ENCODE measurements around the gene KRT5.

Gene KRT5

GRCh38 chr12:52535574-52535973 is 15.4 kb upstream of the KRT5 start:
- DNase-seq: no peak

- DNase-seq: no peak
Observed at GRCh38 chr12:52534482-52534881, 14.3 kb upstream of the KRT5 start.

- no peak for DNase-seq
Observed at GRCh38 chr12:52533686-52534470, 13.7 kb upstream of the KRT5 start.

- DNase-seq: no peak
Observed at GRCh38 chr12:52532636-52533035, 12.4 kb upstream of the KRT5 start.

- no peak for DNase-seq
Observed at GRCh38 chr12:52531566-52532300, 11.5 kb upstream of the KRT5 start.

- no peak for DNase-seq
Observed at GRCh38 chr12:52530905-52531304, 10.7 kb upstream of the KRT5 start.

- DNase-seq: no peak
Observed at GRCh38 chr12:52530366-52530765, 10.2 kb upstream of the KRT5 start.

- DNase-seq: no peak
Observed at GRCh38 chr12:52529846-52530245, 9.7 kb upstream of the KRT5 start.

- no peak for DNase-seq
Observed at GRCh38 chr12:52529417-52529816, 9.2 kb upstream of the KRT5 start.

GRCh38 chr12:52528641-52529143 is 8.5 kb upstream of the KRT5 start:
- no peak for DNase-seq

- no peak for DNase-seq
Observed at GRCh38 chr12:52527121-52527800, 7.1 kb upstream of the KRT5 start.

GRCh38 chr12:52526511-52526951 is 6.3 kb upstream of the KRT5 start:
- no peak for DNase-seq

GRCh38 chr12:52525661-52526499 is 5.7 kb upstream of the KRT5 start:
- no peak for DNase-seq

- DNase-seq: no peak
Observed at GRCh38 chr12:52524898-52525591, 4.9 kb upstream of the KRT5 start.

- DNase-seq: no peak
Observed at GRCh38 chr12:52524241-52524897, 4.2 kb upstream of the KRT5 start.

- no peak for DNase-seq
Observed at GRCh38 chr12:52523824-52524223, 3.6 kb upstream of the KRT5 start.

GRCh38 chr12:52522346-52523011 is 2.3 kb upstream of the KRT5 start:
- DNase-seq: no peak

- no peak for DNase-seq
Observed at GRCh38 chr12:52521568-52522266, 1.5 kb upstream of the KRT5 start.

- no peak for DNase-seq
Observed at GRCh38 chr12:52521175-52521567, 977 bp upstream of the KRT5 start.

GRCh38 chr12:52519387-52519703 is 849 bp downstream of the KRT5 start:
- DNase-seq: no peak

All from stimulated activated naive CD4-positive, alpha-beta T cell treated with Interleukin-2 at 50 U/mL for 16 hours (primary cell).